MM.1S (cell line): ENCODE measurements around the gene CRLF3.

Experiments used
- CTCF ChIP-seq: fragments of 300-600 bp; sonication (generic); IDR thresholded peaks from 2 replicates; pipeline ENCODE4 v1.5.1; 2016; ENCODE audit warnings: antibody characterized with exemption, low read length, mixed read lengths
- EZH2 ChIP-seq: fragments of 300-600 bp; sonication (generic); optimal IDR thresholded peaks from 2 replicates; pipeline ENCODE3; 2017; ENCODE audit warnings: low read depth, mild to moderate bottlenecking, antibody characterized with exemption, low read length, mixed read lengths

DNA sequence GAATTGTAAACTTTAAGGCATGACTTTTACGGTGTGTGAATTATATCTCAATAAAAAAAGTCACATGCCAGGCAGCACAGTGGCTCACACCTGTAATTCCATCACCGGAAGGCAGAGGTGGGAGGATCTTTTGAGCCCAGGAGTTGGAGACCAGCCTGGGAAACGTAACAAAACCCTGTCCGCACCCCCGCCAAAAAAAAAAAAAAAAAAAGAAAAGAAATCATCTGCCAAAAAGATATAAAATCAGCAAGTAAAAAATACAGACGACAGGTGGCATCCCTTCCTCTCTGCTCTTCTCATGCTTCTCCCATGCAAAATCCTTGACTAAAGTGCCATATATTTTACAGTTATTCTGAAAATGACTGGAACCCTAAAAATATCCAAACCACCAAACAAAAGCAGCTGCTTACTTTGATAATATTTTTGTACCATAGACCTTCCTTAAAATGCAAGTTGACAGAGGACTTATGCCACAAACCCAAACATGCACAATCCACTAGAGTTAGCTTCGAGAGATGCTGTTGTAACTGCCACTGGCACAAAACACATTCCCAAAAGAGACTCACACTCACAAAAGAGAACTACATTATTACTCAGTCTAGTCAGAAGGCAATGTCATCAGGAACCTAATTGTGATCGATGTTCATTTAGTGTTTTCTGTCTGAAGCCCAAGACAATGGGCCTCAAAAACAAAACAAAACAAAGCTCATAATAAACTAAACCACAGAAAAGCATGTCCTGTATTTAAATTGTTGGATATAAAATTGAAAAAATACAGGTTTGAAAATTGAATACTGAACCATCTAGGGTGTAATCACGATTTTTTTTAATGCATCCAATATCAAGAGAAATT, 2.4 kb downstream of the CRLF3 start:
- TF ChIP-seq CTCF = no peak
- TF ChIP-seq EZH2 = no peak
